Breast epithelium (tissue), 3 donors: ENCODE measurements around the gene TRIM8.

ENCODE experiments used
- CTCF ChIP-seq, 3 donors: fragments of 450-650 bp; IDR thresholded peaks; one replicate each; pipeline ENCODE4 v1.5.1; 2016 to 2017; ENCODE audit warnings: antibody characterized with exemption in 3 of 3, mild to moderate bottlenecking in 3 of 3, moderate library complexity in 3 of 3
- POLR2A ChIP-seq: fragments of 450-650 bp; IDR thresholded peaks from one replicate; pipeline ENCODE4 v1.6.1; 2016; ENCODE audit warnings: antibody characterized with exemption, mild to moderate bottlenecking, moderate library complexity
- POLR2AphosphoS5 ChIP-seq, 3 donors: sonication (generic); formaldehyde crosslinking; IDR thresholded peaks; one replicate each; pipeline ENCODE4 v1.6.1; 2017; ENCODE audit warnings: antibody characterized with exemption in 3 of 3

- TF ChIP-seq POLR2A (no peak), CTCF (IDR thresholded peaks at IDR 0.05) (no peak), POLR2AphosphoS5 (IDR thresholded peaks at IDR 0.05) (no peak)
Observed at GRCh38 chr10:102653060-102653459, 8.8 kb downstream of the TRIM8 start.
